Measurements from ENCODE around the gene SNAI3. TPM values are rescaled to one million over a fixed set of nuclear protein-coding genes. Genes with fewer than 3 reads are reported as not detected.

Gene SNAI3
- total and polyA plus RNA-seq, 9 of the 15 experiments (the other 6 are each of a cell fraction or from before 2014, with no cell fraction given), result 0.04 to 4.1 (median 0.80) TPM; not detected in 1

- Histone ChIP-seq H3K9me3 (replicated peaks; ENCODE audit: control insufficient read depth, insufficient read depth, low read depth, low read length) (no peaks in the 10 kb centered on the region), H3K9me1 (ENCODE audit: control insufficient read depth, insufficient read depth, low read length) (no peaks in the 10 kb centered on the region), H3K4me3 (no peak overlapping the region), H3K27me3 (ENCODE audit: control insufficient read depth in 2 of 2, insufficient read depth in 2 of 2, low read length in 2 of 2) (peaks cover 13 to 15% of the 10 kb centered on the region in 2 experiments; a peak in 3 of 5 replicates), H4K20me1 (replicated peaks; ENCODE audit: control insufficient read depth, insufficient read depth, low read length) (peaks cover 5% of the 10 kb centered on the region; the same call in 1 of the 2 replicates), H3K79me2 (ENCODE audit: control insufficient read depth, insufficient read depth, low read length) (peaks cover 5% of the 10 kb centered on the region; the same call in 1 of the 3 replicates), H3K36me3 (ENCODE audit: control insufficient read depth, insufficient read depth, low read length) (peaks cover 29% of the 10 kb centered on the region; the same call in 1 of the 3 replicates), H3K27ac (ENCODE audit: extremely low read depth, low read depth, low read length) (no peak overlapping the region), H2AFZ (ENCODE audit: low read depth, low read length) (no peak overlapping the region), H3K9ac (ENCODE audit: insufficient read depth in 1 of 2, low read depth in 2 of 2, low read length in 2 of 2) (0 out of 4 replicates have a peak overlapping the region, but pooled peaks of 1 of the 2 experiments have one; percentile 3), H3K4me1 (replicated peaks in 1 of 2; ENCODE audit: control insufficient read depth in 2 of 2, insufficient read depth in 2 of 2, low read length in 2 of 2) (peaks cover 0 to 83% of the 10 kb centered on the region in 2 experiments; a peak in 3 of 5 replicates), H3K4me2 (ENCODE audit: insufficient read depth, low read length) (no peak overlapping the region)
- TF ChIP-seq TSHZ1 (CRISPR knock-in tag; IDR thresholded peaks at IDR 0.05), result no peak
- 0 out of 2 replicates have a peak, but pooled peaks have one; percentile 3 for TF ChIP-seq ZBTB7A (IDR thresholded peaks at IDR 0.05; ENCODE audit: borderline replicate concordance, control insufficient read depth, low read depth, low read length)
- no peak for TF ChIP-seq KDM2B (CRISPR knock-in tag; IDR thresholded peaks at IDR 0.05)
- no peak for TF ChIP-seq CREB3L1 (IDR thresholded peaks at IDR 0.05; ENCODE audit: borderline replicate concordance, low read depth)
- TF ChIP-seq MYBL2 (IDR thresholded peaks at IDR 0.05; ENCODE audit: low read depth), result no peak
- TF ChIP-seq MYBL2 (CRISPR knock-in tag; IDR thresholded peaks at IDR 0.05; ENCODE audit: borderline replicate concordance), result no peak
- TF ChIP-seq GTF2B (IDR thresholded peaks at IDR 0.05; ENCODE audit: extremely low read depth, insufficient read length), result no peak
- no peak for TF ChIP-seq DLX4 (CRISPR knock-in tag; IDR thresholded peaks at IDR 0.05)
- no peak for TF ChIP-seq CEBPZ (IDR thresholded peaks at IDR 0.05; ENCODE audit: borderline replicate concordance, low read depth, low read length)
- no peak for TF ChIP-seq ZNF146 (CRISPR knock-in tag; IDR thresholded peaks at IDR 0.05; ENCODE audit: unreplicated experiment)
- TF ChIP-seq ATF7 (IDR thresholded peaks at IDR 0.05), result no peak
- TF ChIP-seq ZFP36 (IDR thresholded peaks at IDR 0.05; ENCODE audit: low read depth, low read length, partially characterized antibody), result peak; percentile 38
- no peak for TF ChIP-seq SNIP1 (IDR thresholded peaks at IDR 0.05; ENCODE audit: low read depth)
- intact Hi-C loops (cut with micrococcal nuclease) (no loop called here), in situ Hi-C loops (cut with MboI) (no loop called here)
- FAIRE-seq, result no peak
- no TSS peak for BruUV-seq (replicated peaks)
- CTCF ChIA-PET (ENCODE audit: low intra/inter-chr PET ratio), result no interaction called here
- no peak for ATAC-seq
- DNase-seq (ENCODE audit: extremely low read depth in 1 of 4, low spot score in 3 of 4), result no peak
- POLR2A ChIA-PET, result no interaction called here
- 89% methylated on average over 8 of the region's 9 CpGs for WGBS (ENCODE audit: insufficient coverage, low coverage, missing lambda C conversion rate)
Observed at GRCh38 chr16:88643644-88643932, 42.7 kb downstream of the SNAI3 start.

Measured in K562 (cell line).